ENCODE measurements around the gene DELE1. TPM values are rescaled to one million over a fixed set of nuclear protein-coding genes. Genes with fewer than 3 reads are reported as not detected.

Gene DELE1
- total and polyA plus RNA-seq, 2 donors (not counting 1 experiment from before 2014, with no cell fraction given) = 124 to 127 TPM

DNA sequence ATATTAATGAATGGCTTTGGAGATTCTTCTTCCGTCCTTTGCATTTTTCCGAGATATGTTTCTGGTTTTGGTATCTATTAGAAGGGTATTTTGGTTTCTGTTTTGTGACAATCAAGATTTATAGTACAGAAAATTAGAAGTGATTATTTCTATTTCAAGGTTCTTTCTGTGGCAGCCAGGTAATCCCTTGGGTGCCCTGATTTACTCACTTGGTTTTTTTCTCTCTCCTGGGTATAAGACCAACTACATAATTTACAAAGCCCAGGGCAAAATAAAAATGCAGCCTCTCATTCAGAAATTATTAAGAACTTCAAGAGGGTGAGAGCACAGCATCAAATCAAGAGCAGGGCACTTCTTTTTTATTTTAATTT lies 43.3 kb downstream of the DELE1 start:
- Histone ChIP-seq H3K4me3 (ENCODE audit: control extremely low read depth in 1 of 5, extremely low read depth in 1 of 5, insufficient read depth in 1 of 5, low read depth in 2 of 5, low read length in 4 of 5) (no peak overlapping the region), H3K4me1 (ENCODE audit: control insufficient read depth in 2 of 2, insufficient read depth in 2 of 2, low read length in 2 of 2) (peaks cover 19 to 34% of the 10 kb centered on the region in 2 donors), H3K4me2 (replicated peaks; ENCODE audit: low read depth, low read length, poor library complexity, severe bottlenecking) (no peak overlapping the region), H3K27me3 (replicated peaks in 1 of 4; ENCODE audit: control extremely low read depth in 1 of 4, control insufficient read depth in 3 of 4, insufficient read depth in 4 of 4, low read length in 3 of 4) (no peaks in the 10 kb centered on the region), H3K9ac (ENCODE audit: low read length) (no peak overlapping the region), H3K36me3 (replicated peaks in 1 of 2; ENCODE audit: control extremely low read depth in 1 of 2, control insufficient read depth in 1 of 2, extremely low read depth in 1 of 2, insufficient read depth in 2 of 2, low read length in 1 of 2) (no peaks in the 10 kb centered on the region), H2AFZ (ENCODE audit: insufficient read depth, low read depth, low read length, poor library complexity, severe bottlenecking) (no peak overlapping the region), H3K27ac (ENCODE audit: low read length in 2 of 2) (no peak overlapping the region), H3K9me3 (ENCODE audit: control extremely low read depth in 1 of 3, control insufficient read depth in 2 of 3, insufficient read depth in 1 of 3, low read length in 2 of 3) (no peaks in the 10 kb centered on the region), H4K20me1 (ENCODE audit: control insufficient read depth, insufficient read depth, low read length, poor library complexity, severe bottlenecking) (no peaks in the 10 kb centered on the region), H3K79me2 (ENCODE audit: control insufficient read depth, insufficient read depth, low read length) (no peaks in the 10 kb centered on the region)
- no CpG with 5 or more reads among the region's 2 CpGs for WGBS (ENCODE audit: insufficient coverage)
- H3K4me3 Mint-ChIP-seq = no peak overlapping the region
- no peak for DNase-seq
- TF ChIP-seq EZH2 (IDR thresholded peaks at IDR 0.05; ENCODE audit: borderline replicate concordance, insufficient read depth, low read depth, low read length, poor library complexity, severe bottlenecking) = no peak
- no peak for TF ChIP-seq CTCF (IDR thresholded peaks at IDR 0.05)
- no peaks in the 10 kb centered on the region for H3K27me3 Mint-ChIP-seq
- H3K27ac Mint-ChIP-seq = peak overlapping the region; percentile 46
- ChIA-PET CTCF (interaction anchor here (1.4 to 4.8 kb wide), 2 partner anchors 10 to 275 kb away, joined by 3 to 38 read pairs; no protein-coding TSS in a partner anchor), POLR2A (no interaction called here)
- peaks cover 40% of the 10 kb centered on the region for H3K4me1 Mint-ChIP-seq
- H3K9me3 Mint-ChIP-seq (ENCODE audit: insufficient read depth) = no peaks in the 10 kb centered on the region
- no peak for ATAC-seq (ENCODE audit: low read depth)
- intact Hi-C loops (cut with micrococcal nuclease) = no loop called here

GRCh38 chr5:141968914-141969608 lies 45.4 kb downstream of the DELE1 start, which contains the start of gene RNF14:
TSS of gene RNF14 (plus strand) at chr5:141969105. CDS start at chr5:141973589, 4,484 bp downstream.
- TF ChIP-seq EZH2 (IDR thresholded peaks at IDR 0.05; ENCODE audit: borderline replicate concordance, insufficient read depth, low read depth, low read length, poor library complexity, severe bottlenecking) (no peak), CTCF (IDR thresholded peaks at IDR 0.05) (peak; percentile 99)
- POLR2A ChIA-PET = interaction anchor here (0.5 to 1.7 kb wide), 12 partner anchors 8 to 648 kb away, joined by 3 to 11 read pairs (median 4); partner anchors contain the start of genes DELE1, FCHSD1 and TAF7
- no peaks in the 10 kb centered on the region for H4K20me1 ChIP-seq (ENCODE audit: control insufficient read depth, insufficient read depth, low read length, poor library complexity, severe bottlenecking)
- ATAC-seq (ENCODE audit: low read depth) (peak; percentile 91), DNase-seq (peak; percentile 95)
- H3K4me3 ChIP-seq (ENCODE audit: control extremely low read depth in 1 of 5, extremely low read depth in 1 of 5, insufficient read depth in 1 of 5, low read depth in 2 of 5, low read length in 4 of 5) = peak within 1 kb of the TSS; percentile 63 to 95 (median 86)
- H3K27ac ChIP-seq (ENCODE audit: low read length in 2 of 2) = peak within 1 kb of the TSS; percentile 90 to 93
- H3K36me3 ChIP-seq (replicated peaks in 1 of 2; ENCODE audit: control extremely low read depth in 1 of 2, control insufficient read depth in 1 of 2, extremely low read depth in 1 of 2, insufficient read depth in 2 of 2, low read length in 1 of 2) = peaks cover 0 to 10% of the 10 kb centered on the region in 2 experiments
- no peaks in the 10 kb centered on the region for H3K27me3 ChIP-seq (replicated peaks in 1 of 4; ENCODE audit: control extremely low read depth in 1 of 4, control insufficient read depth in 3 of 4, insufficient read depth in 4 of 4, low read length in 3 of 4)
- Mint-ChIP-seq H3K27me3 (no peaks in the 10 kb centered on the region), H3K4me3 (peak within 1 kb of the TSS; percentile 96), H3K4me1 (peaks cover 41% of the 10 kb centered on the region), H3K27ac (peak within 1 kb of the TSS; percentile 98), H3K9me3 (ENCODE audit: insufficient read depth) (no peaks in the 10 kb centered on the region)
- intact Hi-C loops (cut with micrococcal nuclease) = loop anchor here (1.0 to 2.0 kb wide), 8 partner anchors 9 to 332 kb away; partner anchors contain the start of genes DELE1, FCHSD1, GNPDA1 and NDFIP1
- no peaks in the 10 kb centered on the region for H3K9me3 ChIP-seq (ENCODE audit: control extremely low read depth in 1 of 3, control insufficient read depth in 2 of 3, insufficient read depth in 1 of 3, low read length in 2 of 3)
- WGBS (ENCODE audit: insufficient coverage) = under 1% methylated on average over 63 of the region's 63 CpGs
- peak within 1 kb of the TSS; percentile 89 for H3K4me2 ChIP-seq (replicated peaks; ENCODE audit: low read depth, low read length, poor library complexity, severe bottlenecking)
- peaks cover 7% of the 10 kb centered on the region for H3K79me2 ChIP-seq (ENCODE audit: control insufficient read depth, insufficient read depth, low read length)
- H3K9ac ChIP-seq (ENCODE audit: low read length) = peak within 1 kb of the TSS; percentile 89
- peak within 1 kb of the TSS; percentile 92 for H2AFZ ChIP-seq (ENCODE audit: insufficient read depth, low read depth, low read length, poor library complexity, severe bottlenecking)
- H3K4me1 ChIP-seq (ENCODE audit: control insufficient read depth in 2 of 2, insufficient read depth in 2 of 2, low read length in 2 of 2) = peaks cover 19 to 34% of the 10 kb centered on the region in 2 donors
- CTCF ChIA-PET = interaction anchor here (0.6 to 4.8 kb wide), 32 partner anchors 8 to 1792 kb away, joined by 3 to 62 read pairs (median 6); partner anchors contain the start of genes DELE1, DIAPH1, FCHSD1 and GNPDA1
